Effector memory CD4-positive, alpha-beta T cell (primary cell): ENCODE data around the gene PCDHGB2.

Experiments used
- DNase-seq, 3 donors: peaks; one replicate each; pipeline ENCODE4 v3.0.0-alpha.2; 2020
- H3K27ac ChIP-seq: 2 replicates; pipeline ENCODE4 v1.7.0; 2013; ENCODE audit warnings: mild to moderate bottlenecking, low read length, moderate library complexity; ENCODE audit not compliant: insufficient read depth, poor library complexity, severe bottlenecking
- H3K27me3 ChIP-seq: replicated peaks from 2 replicates; pipeline ENCODE4 v1.7.0; 2013; ENCODE audit warnings: mild to moderate bottlenecking, low read length; ENCODE audit not compliant: insufficient read depth, control insufficient read depth, poor library complexity, severe bottlenecking
- H3K36me3 ChIP-seq: 2 replicates; pipeline ENCODE4 v1.7.0; 2013; ENCODE audit warnings: mild to moderate bottlenecking, low read length, moderate library complexity; ENCODE audit not compliant: control insufficient read depth, insufficient read depth
- H3K4me1 ChIP-seq: 2 replicates; pipeline ENCODE4 v1.7.0; 2013; ENCODE audit warnings: low read length, mild to moderate bottlenecking; ENCODE audit not compliant: control insufficient read depth, insufficient read depth, poor library complexity, severe bottlenecking
- H3K4me3 ChIP-seq: 2 replicates; pipeline ENCODE4 v1.7.0; 2013; ENCODE audit warnings: low read length, low read depth, mild to moderate bottlenecking; ENCODE audit not compliant: insufficient read depth, poor library complexity, severe bottlenecking
- H3K9me3 ChIP-seq: 2 replicates; pipeline ENCODE4 v1.7.0; 2013; ENCODE audit warnings: mild to moderate bottlenecking, low read length, moderate library complexity; ENCODE audit not compliant: control insufficient read depth

Gene PCDHGB2

GRCh38 chr5:141349917-141350619 is 9.7 kb upstream of the PCDHGB2 start, which contains the start of gene PCDHGB1:
TSS of gene PCDHGB1 (plus strand) at chr5:141350099. CDS start at chr5:141350261, 162 bp downstream.
- Histone ChIP-seq H3K4me3 (no peak within 1 kb of the TSS), H3K27ac (no peak within 1 kb of the TSS), H3K4me1 (no peaks in the 10 kb centered on the region), H3K36me3 (no peaks in the 10 kb centered on the region), H3K9me3 (no peaks in the 10 kb centered on the region), H3K27me3 (peaks cover 10% of the 10 kb centered on the region)
- peak in 1 of 3 donors; percentile 12 for DNase-seq

- no peak overlapping the region for H3K4me3 ChIP-seq
- no peaks in the 10 kb centered on the region for H3K36me3 ChIP-seq
- no peak overlapping the region for H3K27ac ChIP-seq
- no peaks in the 10 kb centered on the region for H3K9me3 ChIP-seq
- H3K4me1 ChIP-seq: no peaks in the 10 kb centered on the region
- peaks cover 8% of the 10 kb centered on the region for H3K27me3 ChIP-seq
- DNase-seq: no peak
Measured at GRCh38 chr5:141351591-141351990, 8.2 kb upstream of the PCDHGB2 start.

- Histone ChIP-seq H3K27me3 (peaks cover 5% of the 10 kb centered on the region), H3K4me1 (no peaks in the 10 kb centered on the region), H3K9me3 (no peaks in the 10 kb centered on the region), H3K36me3 (no peaks in the 10 kb centered on the region), H3K4me3 (peak within 1 kb of the TSS; percentile 13), H3K27ac (no peak within 1 kb of the TSS)
- no peak for DNase-seq
Measured at GRCh38 chr5:141354900-141355469, 4.8 kb upstream of the PCDHGB2 start, which contains the start of gene PCDHGA4. TSS of gene PCDHGA4 (plus strand) at chr5:141355021. CDS start at chr5:141355108, 87 bp downstream.

- no peak overlapping the region for H3K4me3 ChIP-seq
- peaks cover 5% of the 10 kb centered on the region for H3K27me3 ChIP-seq
- no peaks in the 10 kb centered on the region for H3K4me1 ChIP-seq
- no peak for DNase-seq
- no peaks in the 10 kb centered on the region for H3K36me3 ChIP-seq
- no peaks in the 10 kb centered on the region for H3K9me3 ChIP-seq
- H3K27ac ChIP-seq: no peak overlapping the region
Measured at GRCh38 chr5:141355641-141356040, 4.2 kb upstream of the PCDHGB2 start.

- no peak for DNase-seq
- Histone ChIP-seq H3K9me3 (no peaks in the 10 kb centered on the region), H3K4me1 (no peaks in the 10 kb centered on the region), H3K27me3 (peaks cover 5% of the 10 kb centered on the region), H3K36me3 (no peaks in the 10 kb centered on the region), H3K27ac (no peak overlapping the region), H3K4me3 (no peak overlapping the region)
Measured at GRCh38 chr5:141356133-141356532, 3.7 kb upstream of the PCDHGB2 start.

- peaks cover 5% of the 10 kb centered on the region for H3K27me3 ChIP-seq
- DNase-seq: no peak
- no peak overlapping the region for H3K27ac ChIP-seq
- no peak overlapping the region for H3K4me3 ChIP-seq
- H3K36me3 ChIP-seq: no peaks in the 10 kb centered on the region
- H3K4me1 ChIP-seq: no peaks in the 10 kb centered on the region
- H3K9me3 ChIP-seq: no peaks in the 10 kb centered on the region
Measured at GRCh38 chr5:141356950-141357349, 2.8 kb upstream of the PCDHGB2 start.

GRCh38 chr5:141360685-141361084 is 891 bp downstream of the PCDHGB2 start:
- H3K36me3 ChIP-seq: no peaks in the 10 kb centered on the region

GRCh38 chr5:141362719-141363118 is 2.9 kb downstream of the PCDHGB2 start:
- H3K4me3 ChIP-seq: no peak overlapping the region
- H3K36me3 ChIP-seq: no peaks in the 10 kb centered on the region
- no peaks in the 10 kb centered on the region for H3K4me1 ChIP-seq
- no peaks in the 10 kb centered on the region for H3K9me3 ChIP-seq
- no peak for DNase-seq
- H3K27ac ChIP-seq: no peak overlapping the region
- peaks cover 19% of the 10 kb centered on the region for H3K27me3 ChIP-seq

More at GRCh38 chr5:141360685-141361084, 891 bp downstream of the PCDHGB2 start:
- H3K9me3 ChIP-seq: no peaks in the 10 kb centered on the region
- no peak overlapping the region for H3K27ac ChIP-seq
- no peak overlapping the region for H3K4me3 ChIP-seq
- DNase-seq: no peak
- peaks cover 10% of the 10 kb centered on the region for H3K27me3 ChIP-seq
- no peaks in the 10 kb centered on the region for H3K4me1 ChIP-seq

- no peaks in the 10 kb centered on the region for H3K9me3 ChIP-seq
- H3K36me3 ChIP-seq: no peaks in the 10 kb centered on the region
- no peaks in the 10 kb centered on the region for H3K4me1 ChIP-seq
- no peak within 1 kb of the TSS for H3K4me3 ChIP-seq
- H3K27me3 ChIP-seq: peaks cover 19% of the 10 kb centered on the region
- H3K27ac ChIP-seq: no peak within 1 kb of the TSS
- DNase-seq: no peak
Measured at GRCh38 chr5:141363952-141364660, 4.3 kb downstream of the PCDHGB2 start, which contains the start of gene PCDHGA5. TSS of gene PCDHGA5 (plus strand) at chr5:141364162. CDS start at chr5:141364331, 169 bp downstream.
